Breast epithelium (tissue), 4 donors: ENCODE data around the gene LCN2. TPM values are rescaled to one million over a fixed set of nuclear protein-coding genes. Genes with fewer than 3 reads are reported as not detected.

Source experiments
- DNase-seq, 2 donors: peaks; one replicate each; pipeline ENCODE4 v3.0.0-alpha.2; 2019; ENCODE audit warnings: low spot score in 2 of 2
- H3K27ac ChIP-seq, 2 donors: fragments of 200-600 bp; sonication (generic) in 1 of 2; one replicate each; pipeline ENCODE4 v1.5.1; 2016 to 2019; ENCODE audit warnings: mild to moderate bottlenecking in 1 of 2
- H3K27me3 ChIP-seq, 2 donors: fragments of 200-600 bp; sonication (generic) in 1 of 2; one replicate each; pipeline versions ENCODE4 v1.5.1 to v1.6.0; 2017 to 2019; ENCODE audit warnings: control low read depth in 1 of 2, mild to moderate bottlenecking in 1 of 2
- H3K36me3 ChIP-seq: fragments of 200-600 bp; one replicate; pipeline ENCODE4 v1.5.1; 2019
- H3K4me1 ChIP-seq, 2 donors: fragments of 200-600 bp; sonication (generic); one replicate each; pipeline ENCODE4 v1.5.1; 2016 to 2019; ENCODE audit warnings: control low read depth in 1 of 2
- H3K4me3 ChIP-seq, 3 donors: fragments of 200-600 bp; sonication (generic); 1 replicate in 2 of 3; 2 replicates in 1 of 3; pipeline ENCODE4 v1.5.1; 2016 to 2019; ENCODE audit warnings: mild to moderate bottlenecking in 3 of 3, moderate library complexity in 2 of 3
- H3K9me3 ChIP-seq, 2 donors: fragments of 200-600 bp; sonication (generic) in 1 of 2; one replicate each; pipeline ENCODE4 v1.5.1; 2016 to 2019; ENCODE audit warnings: control low read depth in 1 of 2
- POLR2A ChIP-seq: fragments of 450-650 bp; IDR thresholded peaks from one replicate; pipeline ENCODE4 v1.6.1; 2016; ENCODE audit warnings: antibody characterized with exemption, mild to moderate bottlenecking, moderate library complexity
- POLR2AphosphoS5 ChIP-seq, 3 donors: sonication (generic); formaldehyde crosslinking; IDR thresholded peaks; one replicate each; pipeline ENCODE4 v1.6.1; 2017; ENCODE audit warnings: antibody characterized with exemption in 3 of 3
- intact Hi-C: fragments of 100-400 bp; cut with DNase I; formaldehyde crosslinking; loops from one replicate; pipeline ENCODE4 v1.15.1; 2023; ENCODE audit warnings: low total_unique reads
- total RNA-seq, 3 donors: library from RNA; depleted of rRNA; stranded (reverse); fragments of >200 nt; gene quantifications; one replicate each; pipeline ENCODE4 v1.1.0, GENCODE V29; 2016
- TF ChIP-seq, protein P1 (sequence below), 3 donors: fragments of 450-650 bp; IDR thresholded peaks; one replicate each; pipeline ENCODE4 v1.5.1; 2016 to 2017; ENCODE audit warnings: antibody characterized with exemption in 3 of 3, mild to moderate bottlenecking in 3 of 3, moderate library complexity in 3 of 3

The LCN2 gene
- total RNA-seq, 3 donors from 2014 or later: 38.5 to 42.3 TPM; not detected in 1

GRCh38 chr9:128162215-128163026 lies 13.2 kb downstream of the LCN2 start:
- intact Hi-C loops: no loop called here
- TF ChIP-seq POLR2A (no peak), POLR2AphosphoS5 (IDR thresholded peaks at IDR 0.05) (no peak)
- TF ChIP-seq, protein P1, sequence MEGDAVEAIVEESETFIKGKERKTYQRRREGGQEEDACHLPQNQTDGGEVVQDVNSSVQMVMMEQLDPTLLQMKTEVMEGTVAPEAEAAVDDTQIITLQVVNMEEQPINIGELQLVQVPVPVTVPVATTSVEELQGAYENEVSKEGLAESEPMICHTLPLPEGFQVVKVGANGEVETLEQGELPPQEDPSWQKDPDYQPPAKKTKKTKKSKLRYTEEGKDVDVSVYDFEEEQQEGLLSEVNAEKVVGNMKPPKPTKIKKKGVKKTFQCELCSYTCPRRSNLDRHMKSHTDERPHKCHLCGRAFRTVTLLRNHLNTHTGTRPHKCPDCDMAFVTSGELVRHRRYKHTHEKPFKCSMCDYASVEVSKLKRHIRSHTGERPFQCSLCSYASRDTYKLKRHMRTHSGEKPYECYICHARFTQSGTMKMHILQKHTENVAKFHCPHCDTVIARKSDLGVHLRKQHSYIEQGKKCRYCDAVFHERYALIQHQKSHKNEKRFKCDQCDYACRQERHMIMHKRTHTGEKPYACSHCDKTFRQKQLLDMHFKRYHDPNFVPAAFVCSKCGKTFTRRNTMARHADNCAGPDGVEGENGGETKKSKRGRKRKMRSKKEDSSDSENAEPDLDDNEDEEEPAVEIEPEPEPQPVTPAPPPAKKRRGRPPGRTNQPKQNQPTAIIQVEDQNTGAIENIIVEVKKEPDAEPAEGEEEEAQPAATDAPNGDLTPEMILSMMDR (IDR thresholded peaks at IDR 0.05): no peak
- no peaks in the 10 kb centered on the region for H3K9me3 ChIP-seq
- H3K4me1 ChIP-seq: no peaks in the 10 kb centered on the region
- H3K4me3 ChIP-seq: no peak overlapping the region
- H3K27me3 ChIP-seq: no peaks in the 10 kb centered on the region
- peaks cover 4% of the 10 kb centered on the region for H3K36me3 ChIP-seq
- no peak for DNase-seq
- H3K27ac ChIP-seq: no peak overlapping the region

GRCh38 chr9:128163027-128163515 lies 13.8 kb downstream of the LCN2 start:
- Histone ChIP-seq H3K36me3 (peaks cover 4% of the 10 kb centered on the region), H3K27me3 (no peaks in the 10 kb centered on the region), H3K9me3 (no peaks in the 10 kb centered on the region), H3K4me1 (no peaks in the 10 kb centered on the region), H3K27ac (no peak overlapping the region), H3K4me3 (no peak overlapping the region)
- intact Hi-C loops: no loop called here
- TF ChIP-seq, protein P1 (IDR thresholded peaks at IDR 0.05): no peak
- TF ChIP-seq POLR2AphosphoS5 (IDR thresholded peaks at IDR 0.05): no peak
- no peak for TF ChIP-seq POLR2A
- DNase-seq: no peak

DNA sequence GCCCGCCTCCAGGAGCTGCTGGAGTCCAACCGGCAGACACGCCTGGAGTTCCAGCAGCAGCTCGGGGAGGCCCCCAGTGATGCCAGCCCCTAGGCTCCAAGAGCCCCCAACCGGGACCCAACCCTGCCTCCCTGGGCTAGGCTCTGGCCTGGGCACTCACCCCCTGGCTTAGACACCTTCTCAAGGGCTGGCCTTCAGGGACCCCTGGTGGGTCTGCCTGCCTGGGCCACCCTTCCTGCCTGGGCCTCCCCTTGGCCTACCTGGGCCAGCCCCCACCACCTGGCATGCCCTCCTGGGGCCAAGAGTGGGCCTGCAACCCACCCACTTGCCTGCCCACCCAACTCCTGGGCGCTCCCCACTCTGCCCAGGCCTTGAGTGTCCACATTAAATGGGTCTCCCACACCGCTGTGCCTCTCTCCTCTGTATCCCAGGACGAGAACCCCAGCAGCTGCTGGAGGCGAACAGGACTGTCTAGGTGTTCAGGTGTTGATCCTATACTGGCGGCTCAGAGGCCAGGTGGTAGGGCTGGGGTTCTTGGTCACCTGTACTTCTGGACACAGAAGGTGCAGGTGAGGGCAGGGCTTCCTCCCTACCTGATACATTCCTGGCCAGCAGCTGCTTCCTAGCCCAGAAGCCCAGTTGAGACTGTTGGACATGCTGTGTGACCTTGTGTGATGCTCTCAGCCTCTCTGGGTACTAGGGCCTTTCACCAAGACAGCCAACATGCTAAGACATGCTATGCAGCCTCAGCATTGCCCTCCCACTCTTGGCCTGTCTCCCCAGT lies 14.5 kb downstream of the LCN2 start:
- Histone ChIP-seq H3K27ac (peak overlapping the region in 1 of 2 donors; percentile 53), H3K4me3 (no peak overlapping the region), H3K9me3 (no peaks in the 10 kb centered on the region), H3K4me1 (no peaks in the 10 kb centered on the region), H3K36me3 (peaks cover 4% of the 10 kb centered on the region), H3K27me3 (no peaks in the 10 kb centered on the region)
- intact Hi-C loops: no loop called here
- TF ChIP-seq, protein P1 (IDR thresholded peaks at IDR 0.05): no peak
- no peak for TF ChIP-seq POLR2A
- TF ChIP-seq POLR2AphosphoS5 (IDR thresholded peaks at IDR 0.05): no peak
- DNase-seq: no peak

DNA sequence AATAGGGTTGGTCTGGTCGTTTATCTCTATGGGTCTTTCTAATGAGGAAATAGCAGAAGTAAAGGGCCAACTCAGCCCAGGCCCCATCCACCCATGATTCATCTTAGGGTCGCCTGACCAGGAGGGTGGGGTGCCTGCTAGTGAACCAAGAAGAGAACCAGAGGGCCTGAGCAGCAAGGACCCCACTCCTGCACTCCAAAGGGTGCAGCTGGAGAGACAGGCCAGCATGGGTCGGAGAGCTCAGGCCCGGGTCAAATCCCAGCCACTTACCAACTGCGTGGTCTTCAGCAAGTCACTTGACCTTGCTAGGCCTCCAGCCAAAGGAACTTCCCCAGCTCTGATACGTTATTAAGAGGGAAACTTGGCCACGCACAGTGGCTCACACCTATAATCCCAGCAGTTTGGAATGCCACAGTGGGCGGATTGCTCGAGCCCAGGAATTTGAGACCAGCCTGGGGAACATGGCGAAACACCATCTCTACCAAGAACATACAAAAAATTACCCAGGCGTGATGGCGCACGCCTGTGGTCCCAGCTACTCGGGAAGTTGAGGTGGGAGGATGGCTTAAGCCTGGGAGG lies 15.1 kb downstream of the LCN2 start:
- Histone ChIP-seq H3K27ac (peak overlapping the region; percentile 38 to 53), H3K36me3 (peaks cover 4% of the 10 kb centered on the region), H3K4me1 (no peaks in the 10 kb centered on the region), H3K9me3 (no peaks in the 10 kb centered on the region), H3K4me3 (no peak overlapping the region), H3K27me3 (no peaks in the 10 kb centered on the region)
- TF ChIP-seq, protein P1 (IDR thresholded peaks at IDR 0.05): no peak
- TF ChIP-seq POLR2A (no peak), POLR2AphosphoS5 (IDR thresholded peaks at IDR 0.05) (no peak)
- DNase-seq: peak in 1 of 2 donors; percentile 55
- intact Hi-C loops: no loop called here
